Measurements from ENCODE around the gene SIGMAR1.
A peak's percentile ranks its signal among the peaks of the same experiment; 100 is the strongest.

SIGMAR1 gene

GRCh38 chr9:34603610-34604231 lies 33.9 kb downstream of the SIGMAR1 start:
- peak; percentile 87 for DNase-seq (ENCODE audit: low spot score)

- DNase-seq (ENCODE audit: low spot score) = no peak
These were observed 35.5 kb downstream of the SIGMAR1 start for GRCh38 chr9:34601937-34602573.

GRCh38 chr9:34600908-34601307 lies 36.7 kb downstream of the SIGMAR1 start:
- no peak for DNase-seq (ENCODE audit: low spot score)

GRCh38 chr9:34599546-34599945 lies 38.0 kb downstream of the SIGMAR1 start:
- DNase-seq (ENCODE audit: low spot score) = no peak

GRCh38 chr9:34594177-34594576 lies 43.4 kb downstream of the SIGMAR1 start:
- no peak for DNase-seq (ENCODE audit: low spot score)

GRCh38 chr9:34592895-34593601 lies 44.5 kb downstream of the SIGMAR1 start:
- no peak for DNase-seq (ENCODE audit: low spot score)

GRCh38 chr9:34591917-34592866 lies 45.4 kb downstream of the SIGMAR1 start:
- no peak for DNase-seq (ENCODE audit: low spot score)

GRCh38 chr9:34591248-34591916 lies 46.2 kb downstream of the SIGMAR1 start:
- peak; percentile 90 for DNase-seq (ENCODE audit: low spot score)

GRCh38 chr9:34590381-34591247 lies 47.0 kb downstream of the SIGMAR1 start:
- DNase-seq (ENCODE audit: low spot score) = peak; percentile 50

GRCh38 chr9:34589636-34590380 lies 47.8 kb downstream of the SIGMAR1 start, which contains the start of gene CNTFR:
Gene CNTFR (minus strand): TSS chr9:34589724. CDS start chr9:34568981, 20,743 bp downstream.
- DNase-seq (ENCODE audit: low spot score) = no peak

GRCh38 chr9:34588671-34589635 lies 48.6 kb downstream of the SIGMAR1 start:
- DNase-seq (ENCODE audit: low spot score) = no peak

- no peak for DNase-seq (ENCODE audit: low spot score)
These were observed 50.3 kb downstream of the SIGMAR1 start for GRCh38 chr9:34587271-34587670.

- DNase-seq (ENCODE audit: low spot score) = no peak
These were observed 51.5 kb downstream of the SIGMAR1 start for GRCh38 chr9:34585946-34586669.

GRCh38 chr9:34584970-34585369 lies 52.6 kb downstream of the SIGMAR1 start:
- no peak for DNase-seq (ENCODE audit: low spot score)
